Stomach (tissue), 4 donors: ENCODE data around the gene PRKCA.

Experiments
- CTCF ChIP-seq, 7 experiments: fragments of 450-650 bp in 4 of 7; fragments of 200-600 bp in 3 of 7; sonication (generic) in 3 of 7; IDR thresholded peaks; one replicate each; pipeline ENCODE4 v1.5.1; 2016 to 2019; ENCODE audit warnings: antibody characterized with exemption in 7 of 7, control low read depth in 2 of 7, mild to moderate bottlenecking in 1 of 7
- POLR2AphosphoS5 ChIP-seq, 3 donors: sonication (generic); formaldehyde crosslinking; IDR thresholded peaks; one replicate each; pipeline ENCODE4 v1.6.1; 2016; ENCODE audit warnings: antibody characterized with exemption in 3 of 3

- TF ChIP-seq CTCF (IDR thresholded peaks at IDR 0.05) (no peak), POLR2AphosphoS5 (IDR thresholded peaks at IDR 0.05) (no peak)
Observed at GRCh38 chr17:66458782-66459181, 156.4 kb downstream of the PRKCA start.
